Urothelium cell line (cell line): ENCODE data around the gene PPIL3.

Experiments used
- DNase-seq: peaks from one replicate; pipeline ENCODE4 v3.0.0; 2011; ENCODE audit warnings: low spot score, mixed read lengths
- FAIRE-seq: peaks from 2 replicates; lab custom pipeline; 2011; peaks lifted over from hg19 to GRCh38; lab: Jason Lieb, UNC

PPIL3 gene

GRCh38 chr2:200861617-200862155 is 27.2 kb downstream of the PPIL3 start:
- FAIRE-seq (no peak), DNase-seq (no peak)

DNA sequence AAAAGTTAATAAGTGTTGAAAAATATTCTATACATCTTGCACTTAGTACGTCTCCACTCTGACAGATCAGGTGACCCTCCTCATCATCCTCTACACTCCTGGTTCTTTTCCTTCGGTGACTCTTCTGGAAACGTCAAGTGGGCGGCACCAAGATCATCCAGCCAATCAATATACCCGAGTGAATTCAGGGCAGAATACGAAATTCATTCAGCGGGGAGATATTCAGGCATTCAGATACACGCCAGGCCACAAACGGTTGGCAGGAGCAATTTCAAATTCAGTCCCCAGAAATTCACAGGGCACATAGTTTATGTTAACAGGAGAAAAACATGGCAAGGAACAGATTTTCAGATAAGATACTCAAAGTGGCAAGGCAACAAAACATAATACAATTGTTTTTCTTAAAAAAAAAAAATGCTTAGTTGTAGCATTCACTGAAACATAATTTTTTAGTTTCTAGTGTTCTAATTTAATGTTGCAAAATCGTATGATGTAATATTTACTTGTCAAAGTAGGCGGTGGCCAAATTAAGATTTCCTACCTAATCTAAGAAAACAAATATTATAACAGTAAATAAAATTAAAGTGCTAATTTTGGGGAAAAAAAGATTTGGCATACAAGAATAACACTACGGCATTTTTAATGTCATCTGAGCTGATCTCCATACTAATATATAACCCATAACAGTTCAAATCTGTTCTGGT is 28.6 kb downstream of the PPIL3 start:
- FAIRE-seq (no peak), DNase-seq (no peak)

GRCh38 chr2:200856806-200857205 is 32.1 kb downstream of the PPIL3 start:
- FAIRE-seq (no peak), DNase-seq (no peak)

GRCh38 chr2:200852605-200853004 is 36.3 kb downstream of the PPIL3 start:
- DNase-seq (no peak), FAIRE-seq (no peak)

GRCh38 chr2:200851398-200852248 is 37.3 kb downstream of the PPIL3 start:
- DNase-seq = no peak
- FAIRE-seq = no peak

GRCh38 chr2:200850512-200851256 is 38.2 kb downstream of the PPIL3 start:
- FAIRE-seq (no peak), DNase-seq (no peak)

- DNase-seq (no peak), FAIRE-seq (no peak)
These were observed 40.9 kb downstream of the PPIL3 start for GRCh38 chr2:200847939-200848338.

DNA sequence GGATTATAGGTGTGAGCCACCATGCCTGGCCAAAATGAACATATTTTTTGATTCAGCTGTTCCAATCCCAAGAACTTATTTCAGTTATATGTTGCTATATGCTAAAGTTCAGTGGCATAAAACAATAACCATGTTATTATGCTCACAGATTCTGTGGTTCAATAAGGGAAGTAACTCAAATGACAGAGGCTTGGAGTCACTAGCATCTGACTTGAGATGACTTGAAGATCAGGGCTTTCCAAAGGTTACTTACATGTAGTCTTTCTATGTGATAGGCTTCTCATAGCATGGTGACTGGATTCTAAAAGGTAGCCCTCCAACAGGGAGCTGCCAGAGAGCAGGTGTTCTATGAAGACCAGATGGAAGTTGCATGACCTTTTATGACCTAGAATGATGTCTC is 41.6 kb downstream of the PPIL3 start:
- DNase-seq (no peak), FAIRE-seq (no peak)

- no peak for FAIRE-seq
These were observed 43.1 kb downstream of the PPIL3 start for GRCh38 chr2:200845669-200846325.

GRCh38 chr2:200845194-200845593 is 43.7 kb downstream of the PPIL3 start:
- FAIRE-seq (no peak), DNase-seq (no peak)

More at GRCh38 chr2:200845669-200846325, 43.1 kb downstream of the PPIL3 start:
- no peak for DNase-seq

DNA sequence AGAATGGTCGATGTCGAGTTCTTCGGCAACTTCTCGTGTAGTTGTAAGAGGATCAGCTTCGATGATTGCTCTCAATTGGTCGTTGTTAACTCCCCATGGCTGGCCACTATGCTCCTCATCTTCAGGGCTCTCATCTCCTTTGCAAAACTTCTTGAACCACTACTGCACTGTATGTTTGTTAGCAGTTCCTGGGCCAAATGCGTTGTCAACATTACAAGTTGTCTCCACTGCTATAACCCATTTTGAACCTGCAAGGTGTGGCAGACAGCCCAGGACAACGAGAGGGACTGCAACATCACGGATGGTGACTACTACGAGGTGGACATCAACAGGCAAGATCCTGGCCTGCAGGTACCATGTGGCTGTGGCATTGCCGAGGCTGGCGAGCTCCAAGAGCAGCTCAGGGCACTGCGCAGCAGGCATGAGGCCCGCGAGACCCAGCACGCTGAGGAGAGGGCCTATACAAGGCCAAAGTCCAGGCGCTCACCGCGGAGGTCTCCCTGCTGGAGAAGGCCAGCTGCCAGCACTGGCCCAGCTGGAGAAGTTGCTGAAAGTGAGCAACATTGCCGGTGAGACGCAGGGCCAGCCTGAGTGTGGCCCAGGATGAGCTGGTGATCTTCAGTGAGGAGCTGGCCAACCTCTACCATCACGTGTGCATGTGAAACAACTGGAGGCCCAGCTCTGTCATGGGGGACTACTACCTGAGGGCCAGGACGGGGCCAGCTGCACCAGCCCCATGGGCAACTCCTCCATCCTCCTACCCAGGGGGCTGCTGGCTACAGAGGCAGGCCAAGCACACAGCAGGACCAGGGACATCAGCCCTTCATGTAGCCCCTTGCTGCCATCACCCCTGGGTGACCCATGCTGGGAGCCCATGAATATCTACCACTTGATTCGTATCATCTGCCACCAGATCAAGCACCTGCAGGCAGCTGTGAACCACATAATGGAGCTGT is 44.6 kb downstream of the PPIL3 start:
- DNase-seq (no peak), FAIRE-seq (no peak)

GRCh38 chr2:200839513-200839912 is 49.4 kb downstream of the PPIL3 start:
- FAIRE-seq (no peak), DNase-seq (no peak)

- FAIRE-seq = no peak
- DNase-seq = no peak
These were observed 54.2 kb downstream of the PPIL3 start for GRCh38 chr2:200834701-200835100.

- no peak for FAIRE-seq
- no peak for DNase-seq
These were observed 59.6 kb downstream of the PPIL3 start for GRCh38 chr2:200829258-200829655.

DNA sequence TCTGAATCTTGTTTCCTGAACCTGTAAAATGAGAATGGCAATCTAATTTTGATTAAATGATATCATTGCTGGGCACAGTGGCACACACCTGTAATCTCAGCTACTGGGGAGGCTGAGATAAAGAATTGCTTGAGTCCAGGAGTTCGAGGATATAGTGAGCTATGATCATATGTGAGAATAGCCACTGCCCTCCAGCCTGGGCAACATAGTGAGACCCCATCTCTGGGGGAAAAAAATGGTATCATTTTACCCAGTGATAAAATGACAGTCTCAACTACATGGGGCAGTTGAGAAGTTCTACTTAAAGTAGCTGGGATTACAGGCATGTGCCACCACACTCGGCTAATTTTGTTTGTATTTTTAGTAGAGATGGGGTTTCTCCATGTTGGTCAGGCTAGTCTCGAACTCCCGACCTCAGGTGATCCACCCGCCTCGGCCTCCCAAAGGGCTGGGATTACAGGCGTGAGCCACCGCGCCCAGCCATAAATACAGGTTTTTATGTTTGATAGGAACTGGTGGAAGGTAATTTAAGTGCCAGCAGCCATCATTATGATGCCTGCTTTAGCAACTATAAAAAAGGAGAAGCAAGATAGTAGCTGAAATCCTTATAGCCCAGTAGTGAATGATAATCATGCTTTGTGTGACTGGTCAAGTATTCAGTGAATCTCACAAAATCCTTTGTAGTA is 60.2 kb downstream of the PPIL3 start:
- DNase-seq (no peak), FAIRE-seq (no peak)

GRCh38 chr2:200828104-200828503 is 60.8 kb downstream of the PPIL3 start:
- no peak for DNase-seq
- no peak for FAIRE-seq

DNA sequence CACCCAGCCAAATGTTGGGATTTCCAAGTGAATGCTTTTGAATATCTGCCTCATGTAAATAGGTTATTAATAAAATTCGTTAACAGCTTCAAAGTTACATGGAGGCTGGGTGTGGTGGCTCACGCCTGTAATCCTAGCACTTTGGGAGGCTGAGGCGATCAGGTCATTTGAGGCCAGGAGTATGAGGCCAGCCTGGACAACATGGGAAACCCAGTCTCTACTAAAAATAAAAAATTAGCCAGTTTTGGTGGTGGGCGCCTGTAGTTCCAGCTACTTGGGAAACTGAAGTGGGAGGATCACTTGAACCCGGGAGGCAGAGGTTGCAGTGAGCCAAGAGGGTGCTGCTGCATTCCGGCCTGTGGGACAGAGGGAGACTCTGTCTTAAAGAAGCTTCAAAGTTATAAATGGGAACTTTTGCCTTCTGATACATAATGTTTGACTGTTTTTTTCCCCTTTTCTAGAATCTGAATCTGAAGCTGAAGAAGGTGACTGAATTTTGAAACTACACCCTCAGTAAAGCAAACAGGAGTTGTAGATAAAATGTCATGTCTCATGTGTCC is 67.1 kb downstream of the PPIL3 start:
- FAIRE-seq (no peak), DNase-seq (no peak)
